Breast epithelium (tissue), 3 donors: ENCODE data around the gene NUDT14.

Experiments
- CTCF ChIP-seq, 3 donors: fragments of 450-650 bp; IDR thresholded peaks; one replicate each; pipeline ENCODE4 v1.5.1; 2016 to 2017; ENCODE audit warnings: antibody characterized with exemption in 3 of 3, mild to moderate bottlenecking in 3 of 3, moderate library complexity in 3 of 3
- POLR2A ChIP-seq: fragments of 450-650 bp; IDR thresholded peaks from one replicate; pipeline ENCODE4 v1.6.1; 2016; ENCODE audit warnings: antibody characterized with exemption, mild to moderate bottlenecking, moderate library complexity
- POLR2AphosphoS5 ChIP-seq, 3 donors: sonication (generic); formaldehyde crosslinking; IDR thresholded peaks; one replicate each; pipeline ENCODE4 v1.6.1; 2017; ENCODE audit warnings: antibody characterized with exemption in 3 of 3

GRCh38 chr14:105146181-105146975 lies 34.7 kb downstream of the NUDT14 start:
- TF ChIP-seq CTCF (IDR thresholded peaks at IDR 0.05) (no peak), POLR2AphosphoS5 (IDR thresholded peaks at IDR 0.05) (no peak), POLR2A (no peak)
